Esophagus squamous epithelium (tissue), 5 donors: Measurements from ENCODE around the gene LNPEP. TPM values are rescaled to one million over a fixed set of nuclear protein-coding genes. Genes with fewer than 3 reads are reported as not detected.

Experiments used
- DNase-seq: peaks from one replicate; lab custom pipeline; 2025; lab: John Stamatoyannopoulos, UW
- H3K27ac ChIP-seq, 4 donors: fragments of 200-600 bp; sonication (generic); one replicate each; pipeline ENCODE4 v1.5.1; 2016 to 2019; ENCODE audit warnings: mild to moderate bottlenecking in 1 of 4
- H3K27me3 ChIP-seq, 4 donors: fragments of 200-600 bp; sonication (generic); 1 replicate in 3 of 4; 2 replicates in 1 of 4; pipeline versions ENCODE4 v1.5.1 to v1.6.0; 2017 to 2021; ENCODE audit warnings: antibody characterized with exemption in 1 of 4
- H3K36me3 ChIP-seq, 3 donors: fragments of 200-600 bp; sonication (generic); one replicate each; pipeline ENCODE4 v1.5.1; 2016 to 2019
- H3K4me1 ChIP-seq, 3 donors: fragments of 200-600 bp; sonication (generic); one replicate each; pipeline ENCODE4 v1.5.1; 2017 to 2019
- H3K4me3 ChIP-seq, 4 donors: fragments of 200-600 bp; sonication (generic); 1 replicate in 3 of 4; 2 replicates in 1 of 4; pipeline ENCODE4 v1.5.1; 2016 to 2019; ENCODE audit warnings: mild to moderate bottlenecking in 2 of 4, moderate library complexity in 1 of 4
- H3K9me3 ChIP-seq, 3 donors: fragments of 200-600 bp; sonication (generic); one replicate each; pipeline ENCODE4 v1.5.1; 2016 to 2019
- CTCF ChIP-seq, 6 experiments: fragments of 450-650 bp in 4 of 6; fragments of 200-600 bp in 2 of 6; sonication (generic) in 2 of 6; IDR thresholded peaks; one replicate each; pipeline ENCODE4 v1.5.1; 2016 to 2019; ENCODE audit warnings: antibody characterized with exemption in 6 of 6, mild to moderate bottlenecking in 4 of 6, moderate library complexity in 4 of 6
- POLR2A ChIP-seq, 4 donors: fragments of 450-650 bp; IDR thresholded peaks; one replicate each; pipeline ENCODE4 v1.6.1; 2017; ENCODE audit warnings: antibody characterized with exemption in 4 of 4, mild to moderate bottlenecking in 4 of 4, moderate library complexity in 3 of 4
- WGBS, 2 donors: methylation state at CpG; one replicate each; pipeline ENCODE4 v1.1.5; 2018; 5-methylcytosine and 5-hydroxymethylcytosine counted together
- intact Hi-C: fragments of 100-400 bp; cut with DNase I; formaldehyde crosslinking; loops from one replicate; pipeline ENCODE4 v1.15.0; 2022
- total RNA-seq, 4 donors: library from RNA; depleted of rRNA; stranded (reverse); fragments of >200 nt; gene quantifications; one replicate each; pipeline ENCODE4 v1.1.0, GENCODE V29; 2016
- donor health status: DM: yes; HTN: yes; CAD: no.

Gene LNPEP
- total RNA-seq, 4 donors from 2014 or later = 32.0 to 48.1 (median 36.0) TPM

DNA sequence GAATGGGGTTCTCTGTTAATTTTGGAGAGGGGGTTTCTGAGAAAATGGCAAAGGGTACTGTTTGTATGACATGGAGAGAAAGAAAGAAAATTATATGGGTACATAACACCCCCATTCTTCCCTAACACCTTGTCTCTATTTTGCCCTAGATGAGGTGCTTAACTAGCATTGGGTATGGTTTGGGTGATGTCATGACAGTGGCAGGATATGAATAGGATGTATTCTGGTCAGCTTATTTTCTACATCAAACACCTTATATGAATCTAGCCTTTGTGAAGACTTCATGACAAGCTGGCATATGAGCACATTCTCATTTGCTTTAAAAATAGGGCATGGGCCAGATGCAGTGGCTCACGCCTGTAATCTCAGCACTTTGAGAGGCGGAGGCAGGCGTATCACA lies 58.6 kb downstream of the LNPEP start:
- H3K36me3 ChIP-seq = peaks cover 0 to 75% (median 0%) of the 10 kb centered on the region in 3 donors
- H3K27me3 ChIP-seq = no peaks in the 10 kb centered on the region
- TF ChIP-seq POLR2A (IDR thresholded peaks at IDR 0.05) (no peak), CTCF (IDR thresholded peaks at IDR 0.05) (no peak)
- H3K4me1 ChIP-seq = peaks cover 0 to 20% (median 0%) of the 10 kb centered on the region in 3 donors
- H3K9me3 ChIP-seq = no peaks in the 10 kb centered on the region
- no peak overlapping the region for H3K4me3 ChIP-seq
- no peak overlapping the region for H3K27ac ChIP-seq
- no peak for DNase-seq
- WGBS, 2 donors = 60 to 100% methylated on average over 1 to 3 of the region's 3 CpGs
- intact Hi-C loops = no loop called here

GRCh38 chr5:96995419-96995818 lies 59.5 kb downstream of the LNPEP start:
- no peak for TF ChIP-seq POLR2A (IDR thresholded peaks at IDR 0.05)
- no peak for TF ChIP-seq CTCF (IDR thresholded peaks at IDR 0.05)
- WGBS, 2 donors = 72 to 79% methylated on average over 3 of the region's 3 CpGs
- Histone ChIP-seq H3K27me3 (no peaks in the 10 kb centered on the region), H3K27ac (no peak overlapping the region), H3K9me3 (no peaks in the 10 kb centered on the region), H3K4me3 (no peak overlapping the region), H3K36me3 (peaks cover 0 to 75% (median 0%) of the 10 kb centered on the region in 3 donors), H3K4me1 (peaks cover 0 to 29% (median 0%) of the 10 kb centered on the region in 3 donors)
- DNase-seq = no peak
- intact Hi-C loops = no loop called here

- Histone ChIP-seq H3K4me3 (no peak overlapping the region), H3K27ac (no peak overlapping the region), H3K9me3 (no peaks in the 10 kb centered on the region), H3K4me1 (peaks cover 0 to 34% (median 0%) of the 10 kb centered on the region in 3 donors), H3K27me3 (no peaks in the 10 kb centered on the region), H3K36me3 (peaks cover 0 to 69% (median 0%) of the 10 kb centered on the region in 3 donors)
- WGBS, 2 donors = 47 to 50% methylated on average over 2 of the region's 2 CpGs
- intact Hi-C loops = no loop called here
- peak in 4 of 6 experiments; percentile 24 to 56 (median 36) for TF ChIP-seq CTCF (IDR thresholded peaks at IDR 0.05)
- TF ChIP-seq POLR2A (IDR thresholded peaks at IDR 0.05) = no peak
- DNase-seq = no peak
Observed at GRCh38 chr5:96997265-96997859, 61.5 kb downstream of the LNPEP start.

DNA sequence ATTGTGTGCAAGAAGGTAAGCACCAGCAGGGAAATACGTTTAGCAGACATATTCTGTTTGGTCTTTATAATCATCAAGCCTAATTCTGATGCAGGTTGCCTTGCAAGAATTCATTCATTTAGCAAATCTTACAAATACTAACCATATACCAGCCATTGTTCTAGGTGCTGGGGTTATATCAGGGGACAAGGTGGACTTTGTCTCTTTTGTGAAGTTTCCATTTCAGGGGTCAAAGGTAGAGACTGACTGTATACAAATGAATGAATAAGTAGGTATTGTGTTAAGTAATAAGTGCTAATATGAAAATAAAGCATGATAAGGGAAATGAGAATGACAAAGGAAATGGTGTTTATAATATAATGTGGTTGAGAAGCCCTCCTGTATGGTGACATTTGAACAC lies 64.0 kb downstream of the LNPEP start:
- intact Hi-C loops = no loop called here
- 88 to 100% methylated on average over 1 of the region's 1 CpG for WGBS, 2 donors

More for the DNA sequence above, 64.0 kb downstream of the LNPEP start:
- Histone ChIP-seq H3K27me3 (no peaks in the 10 kb centered on the region), H3K27ac (no peak overlapping the region), H3K4me1 (peaks cover 0 to 39% (median 0%) of the 10 kb centered on the region in 3 donors), H3K9me3 (no peaks in the 10 kb centered on the region), H3K36me3 (peaks cover 0 to 68% (median 0%) of the 10 kb centered on the region in 3 donors), H3K4me3 (no peak overlapping the region)
- TF ChIP-seq CTCF (IDR thresholded peaks at IDR 0.05) (no peak), POLR2A (IDR thresholded peaks at IDR 0.05) (no peak)
- DNase-seq = no peak
